ENCODE data around the gene OTUB1. TPM values are rescaled to one million over a fixed set of nuclear protein-coding genes. Genes with fewer than 3 reads are reported as not detected.

The OTUB1 gene
- total and polyA plus RNA-seq, 2 of the 13 experiments (the other 11 are each of a cell fraction or from before 2014, with no cell fraction given) = 58.8 to 130 TPM

GRCh38 chr11:63986932-63987513 lies 785 bp downstream of the OTUB1 start:
- Histone ChIP-seq H3K27me3 (ENCODE audit: control insufficient read depth in 1 of 2, insufficient read depth in 2 of 2, low read length in 2 of 2) (no peaks in the 10 kb centered on the region), H3K36me3 (replicated peaks in 1 of 2; ENCODE audit: control insufficient read depth in 1 of 2, insufficient read depth in 2 of 2, low read length in 2 of 2) (peaks cover 3 to 23% of the 10 kb centered on the region in 2 experiments; a peak in 4 of 5 replicates), H3K79me2 (ENCODE audit: insufficient read depth, low read length) (peaks cover 23% of the 10 kb centered on the region), H3K4me3 (replicated peaks in 1 of 3; ENCODE audit: insufficient read depth in 1 of 3, low read depth in 2 of 3, low read length in 3 of 3) (peak overlapping the region; percentile 87 to 97 (median 95)), H3K9ac (ENCODE audit: insufficient read depth, low read depth, low read length) (peak overlapping the region; percentile 95), H3K4me1 (ENCODE audit: insufficient read depth, low read length) (peaks cover 19% of the 10 kb centered on the region), H2AFZ (ENCODE audit: low read length) (no peak overlapping the region), H4K20me1 (ENCODE audit: insufficient read depth, low read length) (no peaks in the 10 kb centered on the region), H3K9me3 (ENCODE audit: low read length) (no peaks in the 10 kb centered on the region), H3K4me2 (ENCODE audit: low read depth, low read length) (peak overlapping the region; percentile 70), H3K27ac (ENCODE audit: extremely low read length, insufficient read depth, low read length) (peak overlapping the region; percentile 89)
- TSS peak; percentile 79 for BruUV-seq (replicated peaks)
- CTCF ChIA-PET (ENCODE audit: low intra/inter-chr PET ratio, low total read pairs) = no interaction called here
- POLR2A ChIA-PET = interaction anchor here (0.7 to 3.1 kb wide), 2 partner anchors 13 to 20 kb away, joined by 3 to 12 read pairs; partner anchors contain the start of gene COX8A
- ATAC-seq (no peak), DNase-seq (ENCODE audit: low spot score) (no peak), FAIRE-seq (no peak)
- intact Hi-C loops (cut with micrococcal nuclease; ENCODE audit: unreplicated experiment) = no loop called here
- in situ Hi-C loops (cut with HindIII; ENCODE audit: extremely low pct_ligation_motif_present, low pct_unique_long_range_greater_than_20kb) = no loop called here
- WGBS (ENCODE audit: low lambda C conversion rate) = 2% methylated on average over 14 of the region's 25 CpGs
- TF ChIP-seq MXD4 (CRISPR knock-in tag; IDR thresholded peaks at IDR 0.05) (no peak), MTF2 (CRISPR knock-in tag; IDR thresholded peaks at IDR 0.05; ENCODE audit: borderline replicate concordance) (0 out of 2 replicates have a peak, but pooled peaks have one; percentile 48), ZNF558 (CRISPR knock-in tag; IDR thresholded peaks at IDR 0.05; ENCODE audit: borderline replicate concordance) (no peak; the same call in 1 of the 2 replicates), ZBTB1 (CRISPR knock-in tag; IDR thresholded peaks at IDR 0.05; ENCODE audit: borderline replicate concordance) (no peak), ZNF777 (CRISPR knock-in tag; IDR thresholded peaks at IDR 0.05) (no peak), SRY (CRISPR knock-in tag; IDR thresholded peaks at IDR 0.05) (no peak; the same call in 1 of the 2 replicates), ZNF207 (IDR thresholded peaks at IDR 0.05; ENCODE audit: borderline replicate concordance) (no peak), HMG20A (CRISPR knock-in tag; IDR thresholded peaks at IDR 0.05; ENCODE audit: borderline replicate concordance) (no peak), ZNF253 (CRISPR knock-in tag; IDR thresholded peaks at IDR 0.05; ENCODE audit: borderline replicate concordance) (0 out of 2 replicates have a peak, but pooled peaks have one; percentile 11), ZNF709 (CRISPR knock-in tag; IDR thresholded peaks at IDR 0.05) (no peak), SPEN (CRISPR knock-in tag; IDR thresholded peaks at IDR 0.05; ENCODE audit: low read depth) (no peak), ZSCAN25 (CRISPR knock-in tag; IDR thresholded peaks at IDR 0.05) (no peak), RBFOX2 (IDR thresholded peaks at IDR 0.05; ENCODE audit: low read depth, low read length) (peak; percentile 3; the same call in 1 of the 2 replicates), ZNF605 (CRISPR knock-in tag; IDR thresholded peaks at IDR 0.05) (peak; percentile 10; the same call in 1 of the 2 replicates), TAF15 (IDR thresholded peaks at IDR 0.05; ENCODE audit: low read depth, low read length, poor library complexity, severe bottlenecking) (no peak), ZNF576 (CRISPR knock-in tag; IDR thresholded peaks at IDR 0.05) (0 out of 2 replicates have a peak, but pooled peaks have one; percentile 3), GMEB1 (CRISPR knock-in tag; IDR thresholded peaks at IDR 0.05; ENCODE audit: borderline replicate concordance) (no peak), RAD51 (IDR thresholded peaks at IDR 0.05; ENCODE audit: borderline replicate concordance) (no peak), ZNF747 (CRISPR knock-in tag; IDR thresholded peaks at IDR 0.05; ENCODE audit: borderline replicate concordance) (peak; percentile 32; the same call in 1 of the 2 replicates), MZF1 (CRISPR knock-in tag; IDR thresholded peaks at IDR 0.05; ENCODE audit: borderline replicate concordance) (no peak)
- TF ChIP-seq, protein P1, sequence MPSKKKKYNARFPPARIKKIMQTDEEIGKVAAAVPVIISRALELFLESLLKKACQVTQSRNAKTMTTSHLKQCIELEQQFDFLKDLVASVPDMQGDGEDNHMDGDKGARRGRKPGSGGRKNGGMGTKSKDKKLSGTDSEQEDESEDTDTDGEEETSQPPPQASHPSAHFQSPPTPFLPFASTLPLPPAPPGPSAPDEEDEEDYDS (CRISPR knock-in tag; IDR thresholded peaks at IDR 0.05) = no peak
- TF ChIP-seq, protein P2, sequence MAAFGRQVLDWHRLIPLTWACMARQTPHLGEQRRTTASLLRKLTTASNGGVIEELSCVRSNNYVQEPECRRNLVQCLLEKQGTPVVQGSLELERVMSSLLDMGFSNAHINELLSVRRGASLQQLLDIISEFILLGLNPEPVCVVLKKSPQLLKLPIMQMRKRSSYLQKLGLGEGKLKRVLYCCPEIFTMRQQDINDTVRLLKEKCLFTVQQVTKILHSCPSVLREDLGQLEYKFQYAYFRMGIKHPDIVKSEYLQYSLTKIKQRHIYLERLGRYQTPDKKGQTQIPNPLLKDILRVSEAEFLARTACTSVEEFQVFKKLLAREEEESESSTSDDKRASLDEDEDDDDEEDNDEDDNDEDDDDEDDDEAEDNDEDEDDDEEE (CRISPR knock-in tag; IDR thresholded peaks at IDR 0.05) = 0 out of 2 replicates have a peak, but pooled peaks have one; percentile 74
